CD8-positive, alpha-beta memory T cell (primary cell): Measurements from ENCODE around the gene DUOX2. TPM values are rescaled to one million over a fixed set of nuclear protein-coding genes. Genes with fewer than 3 reads are reported as not detected.

Experiments used
- CTCF ChIA-PET: fragments of 350-600 bp; sonication (Branson Sonifier 250); formaldehyde crosslinking; loops from one replicate; lab custom pipeline; 2021; ENCODE audit warnings: antibody characterized with exemption; lab: Charles Lee
- POLR2A ChIA-PET: fragments of 350-600 bp; sonication (Branson Sonifier 250); formaldehyde crosslinking; loops from one replicate; lab custom pipeline; 2021; ENCODE audit warnings: antibody characterized with exemption; lab: Charles Lee
- DNase-seq, 5 donors: peaks; one replicate each; pipeline versions ENCODE4 v3.0.0 to v3.0.0-alpha.2; 2020 to 2022; ENCODE audit warnings: mixed read lengths in 1 of 5
- H3K27ac ChIP-seq: one replicate; pipeline ENCODE4 v1.7.0; 2013; ENCODE audit warnings: low read depth, mild to moderate bottlenecking, low read length, moderate library complexity
- H3K27me3 ChIP-seq: 2 replicates; pipeline ENCODE4 v1.7.0; 2013; ENCODE audit warnings: low read length, mild to moderate bottlenecking; ENCODE audit not compliant: insufficient read depth, poor library complexity, severe bottlenecking
- H3K36me3 ChIP-seq: 2 replicates; pipeline ENCODE4 v1.7.0; 2013; ENCODE audit warnings: mild to moderate bottlenecking, low read length, moderate library complexity; ENCODE audit not compliant: insufficient read depth
- H3K4me1 ChIP-seq: 2 replicates; pipeline ENCODE4 v1.7.0; 2013; ENCODE audit warnings: mild to moderate bottlenecking, low read length, moderate library complexity; ENCODE audit not compliant: insufficient read depth
- H3K4me3 ChIP-seq: 2 replicates; pipeline ENCODE4 v1.7.0; 2013; ENCODE audit warnings: mild to moderate bottlenecking, low read length
- H3K9me3 ChIP-seq: 2 replicates; pipeline ENCODE4 v1.7.0; 2013; ENCODE audit warnings: mild to moderate bottlenecking, low read length
- H3K27ac Mint-ChIP-seq, 8 donors: one replicate each; pipeline ENCODE4 v1.8.0; 2020 to 2021; ENCODE audit warnings: mixed read lengths in 8 of 8, mild to moderate bottlenecking in 6 of 8, inconsistent platforms in 3 of 8, moderate library complexity in 3 of 8
- H3K27me3 Mint-ChIP-seq, 2 donors: one replicate each; pipeline ENCODE4 v1.8.0; 2020 to 2021; ENCODE audit warnings: mixed read lengths in 2 of 2, mild to moderate bottlenecking in 1 of 2, moderate library complexity in 1 of 2
- H3K36me3 Mint-ChIP-seq, 3 donors: one replicate each; pipeline ENCODE4 v1.8.0; 2020 to 2021; ENCODE audit warnings: mixed read lengths in 3 of 3, inconsistent platforms in 1 of 3, mild to moderate bottlenecking in 1 of 3
- H3K4me1 Mint-ChIP-seq, 3 donors: one replicate each; pipeline ENCODE4 v1.8.0; 2020 to 2021; ENCODE audit warnings: mixed read lengths in 3 of 3, inconsistent platforms in 1 of 3, mild to moderate bottlenecking in 1 of 3
- H3K4me3 Mint-ChIP-seq, 7 donors: one replicate each; pipeline ENCODE4 v1.8.0; 2020 to 2021; ENCODE audit warnings: mixed read lengths in 7 of 7, mild to moderate bottlenecking in 6 of 7, moderate library complexity in 4 of 7, inconsistent platforms in 2 of 7
- H3K9me3 Mint-ChIP-seq, 5 donors: one replicate each; pipeline ENCODE4 v1.8.0; 2020 to 2022; ENCODE audit warnings: mixed read lengths in 5 of 5, mild to moderate bottlenecking in 3 of 5, moderate library complexity in 2 of 5, inconsistent platforms in 1 of 5
- polyA plus RNA-seq: library from polyadenylated mRNA; unstranded; fragments of 300-500 nt; fragmentation: Illumina TruSeq; gene quantifications from one replicate; pipeline ENCODE4 v1.2.3, GENCODE V29; 2021
- total RNA-seq, 2 experiments: library from RNA; stranded (reverse); gene quantifications; one replicate each; pipeline ENCODE4 v1.2.3, GENCODE V29; 2021

DUOX2 gene
- total and polyA plus RNA-seq, 3 experiments from 2014 or later = not detected

- no peak overlapping the region for H3K27ac ChIP-seq
- Mint-ChIP-seq H3K27me3 (peaks cover 0 to 2% of the 10 kb centered on the region in 2 donors), H3K27ac (peak overlapping the region in 1 of 8 donors; percentile 38), H3K4me3 (no peak overlapping the region), H3K4me1 (no peaks in the 10 kb centered on the region), H3K36me3 (peaks cover 0 to 3% (median 0%) of the 10 kb centered on the region in 3 donors), H3K9me3 (no peaks in the 10 kb centered on the region)
- no peak overlapping the region for H3K4me3 ChIP-seq
- ChIA-PET CTCF (interaction anchor here (0.9 kb wide), 1 partner anchor 18 kb away, joined by 3 read pairs; no protein-coding TSS in a partner anchor), POLR2A (no interaction called here)
- H3K27me3 ChIP-seq = no peaks in the 10 kb centered on the region
- no peak for DNase-seq
- H3K4me1 ChIP-seq = no peaks in the 10 kb centered on the region
- H3K36me3 ChIP-seq = no peaks in the 10 kb centered on the region
- H3K9me3 ChIP-seq = no peaks in the 10 kb centered on the region
Measured at GRCh38 chr15:45144775-45145174, 30.8 kb upstream of the DUOX2 start.

GRCh38 chr15:45143946-45144345 is 30.0 kb upstream of the DUOX2 start:
- ChIA-PET CTCF (interaction anchor here (0.9 kb wide), 1 partner anchor 19 kb away, joined by 3 read pairs; no protein-coding TSS in a partner anchor), POLR2A (no interaction called here)
- Histone ChIP-seq H3K4me1 (no peaks in the 10 kb centered on the region), H3K27me3 (no peaks in the 10 kb centered on the region), H3K4me3 (no peak overlapping the region), H3K27ac (no peak overlapping the region), H3K9me3 (no peaks in the 10 kb centered on the region), H3K36me3 (no peaks in the 10 kb centered on the region)
- H3K27ac Mint-ChIP-seq = no peak overlapping the region
- no peaks in the 10 kb centered on the region for H3K9me3 Mint-ChIP-seq
- peaks cover 0 to 3% (median 0%) of the 10 kb centered on the region in 3 donors for H3K36me3 Mint-ChIP-seq
- H3K4me3 Mint-ChIP-seq = no peak overlapping the region
- peaks cover 0 to 2% of the 10 kb centered on the region in 2 donors for H3K27me3 Mint-ChIP-seq
- H3K4me1 Mint-ChIP-seq = no peaks in the 10 kb centered on the region
- DNase-seq = no peak

- Histone ChIP-seq H3K4me1 (no peaks in the 10 kb centered on the region), H3K4me3 (no peak overlapping the region), H3K36me3 (no peaks in the 10 kb centered on the region), H3K27me3 (no peaks in the 10 kb centered on the region), H3K9me3 (no peaks in the 10 kb centered on the region), H3K27ac (no peak overlapping the region)
- no peak for DNase-seq
- ChIA-PET CTCF (interaction anchor here (1.2 kb wide), 1 partner anchor 25 kb away, joined by 4 read pairs; no protein-coding TSS in a partner anchor), POLR2A (no interaction called here)
- peaks cover 0 to 3% (median 0%) of the 10 kb centered on the region in 3 donors for H3K36me3 Mint-ChIP-seq
- H3K9me3 Mint-ChIP-seq = no peaks in the 10 kb centered on the region
- H3K27ac Mint-ChIP-seq = no peak overlapping the region
- peaks cover 0 to 4% of the 10 kb centered on the region in 2 donors for H3K27me3 Mint-ChIP-seq
- H3K4me3 Mint-ChIP-seq = no peak overlapping the region
- no peaks in the 10 kb centered on the region for H3K4me1 Mint-ChIP-seq
Measured at GRCh38 chr15:45143056-45143455, 29.1 kb upstream of the DUOX2 start.

GRCh38 chr15:45141386-45141785 is 27.4 kb upstream of the DUOX2 start:
- no peaks in the 10 kb centered on the region for H3K9me3 ChIP-seq
- H3K27ac ChIP-seq = no peak overlapping the region
- POLR2A ChIA-PET = no interaction called here
- no peaks in the 10 kb centered on the region for H3K9me3 Mint-ChIP-seq
- CTCF ChIA-PET = interaction anchor here (1.1 to 2.2 kb wide), 2 partner anchors 23 to 290 kb away, joined by 3 to 5 read pairs; no protein-coding TSS in a partner anchor
- no peaks in the 10 kb centered on the region for H3K4me1 ChIP-seq
- H3K27me3 Mint-ChIP-seq = peaks cover 5 to 7% of the 10 kb centered on the region in 2 donors
- no peak overlapping the region for H3K4me3 ChIP-seq
- DNase-seq = no peak
- no peaks in the 10 kb centered on the region for H3K27me3 ChIP-seq
- H3K27ac Mint-ChIP-seq = no peak overlapping the region
- no peak overlapping the region for H3K4me3 Mint-ChIP-seq
- peaks cover 0 to 2% (median 0%) of the 10 kb centered on the region in 3 donors for H3K36me3 Mint-ChIP-seq
- H3K4me1 Mint-ChIP-seq = peaks cover 0 to 4% (median 3%) of the 10 kb centered on the region in 3 donors
- H3K36me3 ChIP-seq = no peaks in the 10 kb centered on the region

GRCh38 chr15:45140557-45141250 is 26.7 kb upstream of the DUOX2 start:
- H3K4me1 Mint-ChIP-seq = peaks cover 2 to 7% (median 7%) of the 10 kb centered on the region in 3 donors
- Histone ChIP-seq H3K27ac (no peak overlapping the region), H3K9me3 (no peaks in the 10 kb centered on the region), H3K4me1 (no peaks in the 10 kb centered on the region), H3K27me3 (no peaks in the 10 kb centered on the region), H3K4me3 (no peak overlapping the region), H3K36me3 (no peaks in the 10 kb centered on the region)
- no peak overlapping the region for H3K4me3 Mint-ChIP-seq
- DNase-seq = no peak
- no peaks in the 10 kb centered on the region for H3K9me3 Mint-ChIP-seq
- H3K27me3 Mint-ChIP-seq = peaks cover 9 to 11% of the 10 kb centered on the region in 2 donors
- ChIA-PET CTCF (interaction anchor here (2.2 kb wide), 1 partner anchor 23 kb away, joined by 5 read pairs; no protein-coding TSS in a partner anchor), POLR2A (no interaction called here)
- no peak overlapping the region for H3K27ac Mint-ChIP-seq
- H3K36me3 Mint-ChIP-seq = peaks cover 0 to 2% (median 0%) of the 10 kb centered on the region in 3 donors

GRCh38 chr15:45139770-45140169 is 25.8 kb upstream of the DUOX2 start:
- H3K27ac Mint-ChIP-seq = no peak overlapping the region
- peaks cover 4 to 11% (median 10%) of the 10 kb centered on the region in 3 donors for H3K4me1 Mint-ChIP-seq
- H3K27me3 Mint-ChIP-seq = peaks cover 12 to 14% of the 10 kb centered on the region in 2 donors

GRCh38 chr15:45138814-45139765 is 25.1 kb upstream of the DUOX2 start:
- DNase-seq = no peak
- Mint-ChIP-seq H3K4me3 (no peak overlapping the region), H3K36me3 (peaks cover 0 to 2% (median 0%) of the 10 kb centered on the region in 3 donors), H3K27me3 (peaks cover 17 to 19% of the 10 kb centered on the region in 2 donors), H3K9me3 (no peaks in the 10 kb centered on the region), H3K4me1 (peaks cover 8 to 17% (median 15%) of the 10 kb centered on the region in 3 donors), H3K27ac (peak overlapping the region in 1 of 8 donors; percentile 57)
- no peaks in the 10 kb centered on the region for H3K36me3 ChIP-seq
- CTCF ChIA-PET = interaction anchor here (1.7 to 2.2 kb wide), 2 partner anchors 21 to 24 kb away, joined by 4 to 5 read pairs; no protein-coding TSS in a partner anchor
- peaks cover 9% of the 10 kb centered on the region for H3K27me3 ChIP-seq
- H3K9me3 ChIP-seq = no peaks in the 10 kb centered on the region
- no peak overlapping the region for H3K4me3 ChIP-seq
- H3K27ac ChIP-seq = no peak overlapping the region
- POLR2A ChIA-PET = no interaction called here
- H3K4me1 ChIP-seq = no peaks in the 10 kb centered on the region

More at GRCh38 chr15:45139770-45140169, 25.8 kb upstream of the DUOX2 start:
- H3K27ac ChIP-seq = no peak overlapping the region
- POLR2A ChIA-PET = no interaction called here
- peaks cover 3% of the 10 kb centered on the region for H3K27me3 ChIP-seq
- H3K4me3 ChIP-seq = no peak overlapping the region
- H3K4me1 ChIP-seq = no peaks in the 10 kb centered on the region
- Mint-ChIP-seq H3K4me3 (no peak overlapping the region), H3K36me3 (peaks cover 0 to 2% (median 0%) of the 10 kb centered on the region in 3 donors), H3K9me3 (no peaks in the 10 kb centered on the region)
- H3K36me3 ChIP-seq = no peaks in the 10 kb centered on the region
- no peaks in the 10 kb centered on the region for H3K9me3 ChIP-seq
- CTCF ChIA-PET = interaction anchor here (1.7 to 2.2 kb wide), 2 partner anchors 22 to 23 kb away, joined by 4 to 5 read pairs; no protein-coding TSS in a partner anchor
- no peak for DNase-seq
